ENCODE measurements around the gene LY6G5B. TPM values are rescaled to one million over a fixed set of nuclear protein-coding genes. Genes with fewer than 3 reads are reported as not detected.
A peak's percentile ranks its signal among the peaks of the same experiment; 100 is the strongest.

Gene LY6G5B
- total RNA-seq, 5 donors from 2014 or later (not counting 1 experiment from before 2014, with no cell fraction given) = 29.7 to 50.5 (median 40.9) TPM

- ATAC-seq (replicated peaks in 1 of 4) = peak in 2 of 4 experiments; percentile 28 to 33
- peaks cover 15 to 24% of the 10 kb centered on the region in 2 experiments for H3K4me1 ChIP-seq (ENCODE audit: control insufficient read depth in 1 of 2, extremely low read depth in 1 of 2, insufficient read depth in 2 of 2, low read length in 2 of 2)
- H3K36me3 ChIP-seq (ENCODE audit: control insufficient read depth in 2 of 2, extremely low read depth in 1 of 2, insufficient read depth in 1 of 2, low read length in 1 of 2) = peaks cover 18 to 53% of the 10 kb centered on the region in 2 donors
- no peaks in the 10 kb centered on the region for H3K27me3 ChIP-seq (replicated peaks in 1 of 2; ENCODE audit: control insufficient read depth in 2 of 2, extremely low read depth in 1 of 2, insufficient read depth in 2 of 2, low read length in 1 of 2)
- H3K4me3 Mint-ChIP-seq = peak overlapping the region; percentile 82 to 95 (median 90)
- WGBS (ENCODE audit: insufficient coverage) = 4% methylated on average over 21 of the region's 29 CpGs
- H3K27me3 Mint-ChIP-seq = no peaks in the 10 kb centered on the region
- peak overlapping the region; percentile 98 for H3K27ac ChIP-seq (ENCODE audit: low read length)
- no peaks in the 10 kb centered on the region for H3K9me3 ChIP-seq
- H3K4me3 ChIP-seq (ENCODE audit: control insufficient read depth in 1 of 2, extremely low read depth in 1 of 2, low read length in 1 of 2) = peak overlapping the region; percentile 75 to 90
- peaks cover 42 to 52% (median 51%) of the 10 kb centered on the region in 3 donors for H3K4me1 Mint-ChIP-seq
- CTCF ChIA-PET = interaction anchor here (0.5 to 2.4 kb wide), 4 partner anchors 13 to 1053 kb away, joined by 3 to 10 read pairs (median 5); partner anchors contain the start of genes GPANK1 (in 1 of the 2) and HSPA1B (in 1 of the 2)
- peaks cover 27% of the 10 kb centered on the region for H3K36me3 Mint-ChIP-seq
- H3K9me3 Mint-ChIP-seq = no peaks in the 10 kb centered on the region
- no peak for DNase-seq
- H3K27ac Mint-ChIP-seq = peak overlapping the region; percentile 98 to 100
- POLR2A ChIA-PET = interaction anchor here (0.6 to 2.5 kb wide), 4 partner anchors 13 to 110 kb away, joined by 3 to 11 read pairs (median 4); partner anchors contain the start of genes CSNK2B (in 1 of the 2) and GPANK1 (in 1 of the 2)
These were observed 18.1 kb upstream of the LY6G5B start for GRCh38 chr6:31651602-31652191.

GRCh38 chr6:31652925-31653724 is 16.7 kb upstream of the LY6G5B start:
- Mint-ChIP-seq H3K4me1 (peaks cover 50 to 63% (median 60%) of the 10 kb centered on the region in 3 donors), H3K27ac (peak overlapping the region; percentile 98 to 100), H3K36me3 (peaks cover 18% of the 10 kb centered on the region), H3K4me3 (peak overlapping the region; percentile 82 to 95 (median 90)), H3K9me3 (no peaks in the 10 kb centered on the region), H3K27me3 (no peaks in the 10 kb centered on the region)
- Histone ChIP-seq H3K9me3 (no peaks in the 10 kb centered on the region), H3K4me1 (ENCODE audit: control insufficient read depth in 1 of 2, extremely low read depth in 1 of 2, insufficient read depth in 2 of 2, low read length in 2 of 2) (peaks cover 15 to 37% of the 10 kb centered on the region in 2 experiments), H3K36me3 (ENCODE audit: control insufficient read depth in 2 of 2, extremely low read depth in 1 of 2, insufficient read depth in 1 of 2, low read length in 1 of 2) (peaks cover 14 to 52% of the 10 kb centered on the region in 2 donors), H3K4me3 (ENCODE audit: control insufficient read depth in 1 of 2, extremely low read depth in 1 of 2, low read length in 1 of 2) (peak overlapping the region; percentile 75 to 90), H3K27me3 (replicated peaks in 1 of 2; ENCODE audit: control insufficient read depth in 2 of 2, extremely low read depth in 1 of 2, insufficient read depth in 2 of 2, low read length in 1 of 2) (no peaks in the 10 kb centered on the region), H3K27ac (ENCODE audit: low read length) (peak overlapping the region; percentile 98)
- WGBS (ENCODE audit: insufficient coverage) = 0% methylated on average over 21 of the region's 37 CpGs
- CTCF ChIA-PET = interaction anchor here (0.7 to 2.4 kb wide), 8 partner anchors 10 to 174 kb away, joined by 3 to 10 read pairs (median 4); partner anchors contain the start of genes GPANK1 (in 2 of the 2), CSNK2B (in 1 of the 2) and HSPA1B (in 1 of the 2)
- ATAC-seq (replicated peaks in 1 of 4) (peak; percentile 73 to 74 (median 73)), DNase-seq (peak in 22 of 35 experiments; percentile 2 to 89 (median 83))
- POLR2A ChIA-PET = interaction anchor here (0.5 to 2.5 kb wide), 11 partner anchors 9 to 1191 kb away, joined by 3 to 11 read pairs (median 4); partner anchors contain the start of genes ABHD16A (in 1 of the 2), GPANK1 (in 1 of the 2) and PSMB8 (in 1 of the 2)

GRCh38 chr6:31654574-31655348 is 15.0 kb upstream of the LY6G5B start:
- Mint-ChIP-seq H3K4me3 (no peak overlapping the region), H3K4me1 (peaks cover 57 to 69% (median 69%) of the 10 kb centered on the region in 3 donors), H3K27ac (peak overlapping the region in 1 of 2 donors; percentile 16), H3K9me3 (no peaks in the 10 kb centered on the region), H3K36me3 (peaks cover 7% of the 10 kb centered on the region), H3K27me3 (no peaks in the 10 kb centered on the region)
- no peak for DNase-seq
- Histone ChIP-seq H3K9me3 (no peaks in the 10 kb centered on the region), H3K27me3 (replicated peaks in 1 of 2; ENCODE audit: control insufficient read depth in 2 of 2, extremely low read depth in 1 of 2, insufficient read depth in 2 of 2, low read length in 1 of 2) (no peaks in the 10 kb centered on the region), H3K4me1 (ENCODE audit: control insufficient read depth in 1 of 2, extremely low read depth in 1 of 2, insufficient read depth in 2 of 2, low read length in 2 of 2) (peaks cover 24 to 54% of the 10 kb centered on the region in 2 experiments), H3K4me3 (ENCODE audit: control insufficient read depth in 1 of 2, extremely low read depth in 1 of 2, low read length in 1 of 2) (no peak overlapping the region), H3K36me3 (ENCODE audit: control insufficient read depth in 2 of 2, extremely low read depth in 1 of 2, insufficient read depth in 1 of 2, low read length in 1 of 2) (peaks cover under 1 to 39% of the 10 kb centered on the region in 2 donors), H3K27ac (ENCODE audit: low read length) (no peak overlapping the region)
- no CpG with 5 or more reads among the region's 8 CpGs for WGBS (ENCODE audit: insufficient coverage)
- ATAC-seq (replicated peaks in 1 of 4) = no peak
- ChIA-PET POLR2A (interaction anchor here in 1 of 2 donors (1.9 kb wide), 1 partner anchor 9 kb away, joined by 6 read pairs; no protein-coding TSS in a partner anchor), CTCF (interaction anchor here in 1 of 2 donors (0.7 kb wide), 1 partner anchor 22 kb away, joined by 4 read pairs; no protein-coding TSS in a partner anchor)

GRCh38 chr6:31655349-31656237 is 14.2 kb upstream of the LY6G5B start, which contains the start of gene APOM:
Gene APOM, plus strand, starts transcription at chr6:31655894. Its CDS starts 73 bp downstream, at chr6:31655967.
- Mint-ChIP-seq H3K27me3 (no peaks in the 10 kb centered on the region), H3K9me3 (no peaks in the 10 kb centered on the region), H3K36me3 (peaks cover 7% of the 10 kb centered on the region), H3K4me3 (peak within 1 kb of the TSS in 1 of 3 donors; percentile 44), H3K4me1 (peaks cover 57 to 71% (median 67%) of the 10 kb centered on the region in 3 donors), H3K27ac (peak within 1 kb of the TSS; percentile 52 to 60)
- ChIA-PET POLR2A (interaction anchor here in 1 of 2 donors (0.7 to 1.9 kb wide), 2 partner anchors 8 to 62 kb away, joined by 6 to 8 read pairs; no protein-coding TSS in a partner anchor), CTCF (interaction anchor here in 1 of 2 donors (0.6 kb wide), 1 partner anchor 49 kb away, joined by 4 read pairs; no protein-coding TSS in a partner anchor)
- Histone ChIP-seq H3K4me1 (ENCODE audit: control insufficient read depth in 1 of 2, extremely low read depth in 1 of 2, insufficient read depth in 2 of 2, low read length in 2 of 2) (peaks cover 20 to 59% of the 10 kb centered on the region in 2 experiments), H3K27ac (ENCODE audit: low read length) (no peak within 1 kb of the TSS), H3K9me3 (no peaks in the 10 kb centered on the region), H3K4me3 (ENCODE audit: control insufficient read depth in 1 of 2, extremely low read depth in 1 of 2, low read length in 1 of 2) (no peak within 1 kb of the TSS), H3K27me3 (replicated peaks in 1 of 2; ENCODE audit: control insufficient read depth in 2 of 2, extremely low read depth in 1 of 2, insufficient read depth in 2 of 2, low read length in 1 of 2) (no peaks in the 10 kb centered on the region), H3K36me3 (ENCODE audit: control insufficient read depth in 2 of 2, extremely low read depth in 1 of 2, insufficient read depth in 1 of 2, low read length in 1 of 2) (peaks cover 0 to 34% of the 10 kb centered on the region in 2 donors)
- WGBS (ENCODE audit: insufficient coverage) = 100% methylated on average over 3 of the region's 8 CpGs
- no peak for DNase-seq
- no peak for ATAC-seq (replicated peaks in 1 of 4)
